ENCODE measurements around the gene ALDH1A2.
"Not testable (repeated sequence)": the region's sequence is repeated elsewhere in the genome, so short reads cannot be mapped to it uniquely, and the experiment has no call there.

Gene ALDH1A2

DNA sequence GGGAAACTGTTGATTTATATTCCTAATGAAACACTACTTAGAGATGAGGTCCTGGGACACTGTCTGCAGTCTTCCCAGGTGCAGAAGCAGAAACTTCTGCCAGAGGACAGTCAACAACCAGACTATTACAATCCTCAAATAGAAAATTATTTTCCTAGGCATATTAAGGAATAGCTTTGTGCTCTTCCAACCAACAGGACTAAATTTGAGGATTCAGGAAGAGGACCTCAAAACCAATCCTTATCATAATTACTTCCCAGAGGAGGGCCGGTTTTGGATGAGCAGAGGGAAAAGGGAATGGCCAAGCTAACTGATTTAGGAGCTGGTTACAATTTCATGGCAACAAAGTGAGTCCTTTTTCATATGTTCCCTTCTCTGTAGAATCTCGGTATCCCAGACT is 21.0 kb downstream of the ALDH1A2 start:
- H3K36me3 ChIP-seq (ENCODE audit: control insufficient read depth, insufficient read depth, low read length) = no peaks in the 10 kb centered on the region
- peaks cover 9% of the 10 kb centered on the region for H3K27me3 ChIP-seq (ENCODE audit: control insufficient read depth, insufficient read depth, low read length, poor library complexity, severe bottlenecking)
- H3K4me3 ChIP-seq (ENCODE audit: insufficient read depth, low read depth, low read length) = no peak overlapping the region
- H3K27ac ChIP-seq (ENCODE audit: insufficient read depth, low read depth, low read length, poor library complexity, severe bottlenecking) = no peak overlapping the region
- H3K4me1 ChIP-seq (ENCODE audit: control insufficient read depth, insufficient read depth, low read length) = no peaks in the 10 kb centered on the region
- 89 to 94% methylated on average over 2 of the region's 2 CpGs for WGBS, 2 experiments
- H3K9me3 ChIP-seq (ENCODE audit: control insufficient read depth, low read length) = no peaks in the 10 kb centered on the region

- Histone ChIP-seq H3K36me3 (ENCODE audit: control insufficient read depth, insufficient read depth, low read length) (no peaks in the 10 kb centered on the region), H3K27ac (ENCODE audit: insufficient read depth, low read depth, low read length, poor library complexity, severe bottlenecking) (no peak overlapping the region), H3K27me3 (ENCODE audit: control insufficient read depth, insufficient read depth, low read length, poor library complexity, severe bottlenecking) (peaks cover 2% of the 10 kb centered on the region), H3K4me3 (ENCODE audit: insufficient read depth, low read depth, low read length) (no peak overlapping the region), H3K4me1 (ENCODE audit: control insufficient read depth, insufficient read depth, low read length) (no peaks in the 10 kb centered on the region), H3K9me3 (ENCODE audit: control insufficient read depth, low read length) (no peaks in the 10 kb centered on the region)
- WGBS, 2 experiments = 53 to 61% methylated on average over 4 to 5 of the region's 5 CpGs
These were observed 22.2 kb downstream of the ALDH1A2 start for GRCh38 chr15:58043192-58043903.

DNA sequence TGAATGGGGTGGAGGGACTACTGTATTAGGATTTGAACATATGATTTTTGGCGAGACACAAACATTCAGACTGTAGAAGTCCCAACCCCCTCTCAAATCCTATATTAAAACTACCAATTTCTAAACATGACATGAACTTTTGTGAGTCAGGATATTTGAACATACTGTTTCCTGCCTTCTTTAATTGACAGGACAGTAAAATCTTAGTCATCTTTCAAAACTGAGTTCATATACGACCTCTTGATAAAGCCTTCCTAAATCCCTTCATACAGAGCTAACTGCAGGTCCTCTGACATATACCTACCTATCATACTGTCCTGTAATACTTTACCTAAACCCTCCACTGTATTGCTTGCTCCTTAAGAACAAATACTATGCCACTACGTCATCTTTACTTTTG is 23.5 kb downstream of the ALDH1A2 start:
- H3K36me3 ChIP-seq (ENCODE audit: control insufficient read depth, insufficient read depth, low read length) = no peaks in the 10 kb centered on the region
- H3K9me3 ChIP-seq (ENCODE audit: control insufficient read depth, low read length) = no peaks in the 10 kb centered on the region
- H3K27ac ChIP-seq (ENCODE audit: insufficient read depth, low read depth, low read length, poor library complexity, severe bottlenecking) = no peak overlapping the region
- H3K4me1 ChIP-seq (ENCODE audit: control insufficient read depth, insufficient read depth, low read length) = no peaks in the 10 kb centered on the region
- 56 to 80% methylated on average over 2 to 3 of the region's 3 CpGs for WGBS, 2 experiments
- H3K4me3 ChIP-seq (ENCODE audit: insufficient read depth, low read depth, low read length) = no peak overlapping the region
- H3K27me3 ChIP-seq (ENCODE audit: control insufficient read depth, insufficient read depth, low read length, poor library complexity, severe bottlenecking) = no peaks in the 10 kb centered on the region

- H3K27me3 ChIP-seq (ENCODE audit: control insufficient read depth, insufficient read depth, low read length, poor library complexity, severe bottlenecking) = no peaks in the 10 kb centered on the region
- H3K36me3 ChIP-seq (ENCODE audit: control insufficient read depth, insufficient read depth, low read length) = no peaks in the 10 kb centered on the region
- no peaks in the 10 kb centered on the region for H3K9me3 ChIP-seq (ENCODE audit: control insufficient read depth, low read length)
- WGBS, 2 experiments = 84 to 93% methylated on average over 6 of the region's 6 CpGs
- no peak overlapping the region for H3K4me3 ChIP-seq (ENCODE audit: insufficient read depth, low read depth, low read length)
- no peak overlapping the region for H3K27ac ChIP-seq (ENCODE audit: insufficient read depth, low read depth, low read length, poor library complexity, severe bottlenecking)
- H3K4me1 ChIP-seq (ENCODE audit: control insufficient read depth, insufficient read depth, low read length) = no peaks in the 10 kb centered on the region
These were observed 25.4 kb downstream of the ALDH1A2 start for GRCh38 chr15:58040150-58040549.

GRCh38 chr15:58039079-58040035 is 26.2 kb downstream of the ALDH1A2 start:
- 88 to 96% methylated on average over 4 to 5 of the region's 6 CpGs for WGBS, 2 experiments
- no peak overlapping the region for H3K4me3 ChIP-seq (ENCODE audit: insufficient read depth, low read depth, low read length)
- no peaks in the 10 kb centered on the region for H3K4me1 ChIP-seq (ENCODE audit: control insufficient read depth, insufficient read depth, low read length)
- H3K36me3 ChIP-seq (ENCODE audit: control insufficient read depth, insufficient read depth, low read length) = no peaks in the 10 kb centered on the region
- no peak overlapping the region for H3K27ac ChIP-seq (ENCODE audit: insufficient read depth, low read depth, low read length, poor library complexity, severe bottlenecking)
- no peaks in the 10 kb centered on the region for H3K9me3 ChIP-seq (ENCODE audit: control insufficient read depth, low read length)
- H3K27me3 ChIP-seq (ENCODE audit: control insufficient read depth, insufficient read depth, low read length, poor library complexity, severe bottlenecking) = no peaks in the 10 kb centered on the region

GRCh38 chr15:58038426-58039078 is 27.0 kb downstream of the ALDH1A2 start:
- Histone ChIP-seq H3K36me3 (ENCODE audit: control insufficient read depth, insufficient read depth, low read length) (no peaks in the 10 kb centered on the region), H3K27ac (ENCODE audit: insufficient read depth, low read depth, low read length, poor library complexity, severe bottlenecking) (no peak overlapping the region), H3K4me1 (ENCODE audit: control insufficient read depth, insufficient read depth, low read length) (no peaks in the 10 kb centered on the region), H3K9me3 (ENCODE audit: control insufficient read depth, low read length) (no peaks in the 10 kb centered on the region), H3K27me3 (ENCODE audit: control insufficient read depth, insufficient read depth, low read length, poor library complexity, severe bottlenecking) (no peaks in the 10 kb centered on the region), H3K4me3 (ENCODE audit: insufficient read depth, low read depth, low read length) (no peak overlapping the region)
- WGBS, 2 experiments = 77 to 84% methylated on average over 2 of the region's 2 CpGs

DNA sequence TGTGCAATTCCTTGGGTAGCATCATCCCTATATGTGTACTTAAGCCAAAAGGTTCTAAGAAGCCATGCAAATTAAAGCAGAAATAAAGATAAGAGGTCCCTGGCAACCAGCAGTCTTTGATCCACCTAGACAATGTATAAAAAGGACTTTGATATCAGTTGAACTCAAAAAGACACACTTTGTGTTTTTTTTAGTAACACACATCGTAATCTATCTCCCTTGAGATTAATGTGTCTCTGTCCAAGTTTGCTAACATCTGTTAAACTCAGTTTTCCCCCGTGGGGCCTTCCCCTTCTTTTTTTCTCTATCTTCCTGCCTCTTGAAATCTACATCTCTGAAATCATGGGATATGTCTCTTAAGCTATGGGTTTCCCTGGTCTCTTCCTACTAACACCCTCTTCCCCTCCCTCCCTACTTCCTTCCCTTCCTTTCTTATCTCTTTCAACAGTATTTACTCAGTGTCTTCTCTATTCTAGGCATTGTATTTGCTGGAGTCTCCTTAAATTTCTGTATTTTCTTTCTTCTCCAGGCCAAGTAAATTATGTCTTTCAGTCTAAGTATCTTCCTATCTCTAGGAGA is 27.7 kb downstream of the ALDH1A2 start:
- Histone ChIP-seq H3K4me1 (ENCODE audit: control insufficient read depth, insufficient read depth, low read length) (no peaks in the 10 kb centered on the region), H3K27ac (ENCODE audit: insufficient read depth, low read depth, low read length, poor library complexity, severe bottlenecking) (no peak overlapping the region), H3K4me3 (ENCODE audit: insufficient read depth, low read depth, low read length) (no peak overlapping the region), H3K36me3 (ENCODE audit: control insufficient read depth, insufficient read depth, low read length) (no peaks in the 10 kb centered on the region), H3K9me3 (ENCODE audit: control insufficient read depth, low read length) (no peaks in the 10 kb centered on the region), H3K27me3 (ENCODE audit: control insufficient read depth, insufficient read depth, low read length, poor library complexity, severe bottlenecking) (no peaks in the 10 kb centered on the region)
- WGBS, 2 experiments = 80 to 88% methylated on average over 2 of the region's 2 CpGs

DNA sequence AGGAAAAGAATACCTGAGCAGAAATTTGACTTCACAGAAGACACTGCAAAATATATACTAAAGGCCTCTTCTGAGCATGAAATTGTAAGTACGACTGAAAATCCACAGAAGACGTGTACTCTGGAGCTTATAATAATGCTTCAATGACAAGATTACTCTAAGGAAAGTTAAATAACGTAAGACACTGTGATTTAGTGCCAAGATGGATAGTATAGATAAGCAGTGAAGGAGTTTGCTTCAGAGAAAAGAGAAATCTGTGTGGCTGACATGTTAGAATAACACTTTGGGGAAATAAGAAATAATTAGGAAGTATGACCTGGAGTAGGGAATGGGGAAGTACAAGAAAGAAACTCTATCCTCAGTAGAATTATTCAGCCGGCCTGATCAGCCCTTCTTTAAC is 28.9 kb downstream of the ALDH1A2 start:
- no peaks in the 10 kb centered on the region for H3K4me1 ChIP-seq (ENCODE audit: control insufficient read depth, insufficient read depth, low read length)
- 92 to 93% methylated on average over 4 of the region's 4 CpGs for WGBS, 2 experiments
- H3K9me3 ChIP-seq (ENCODE audit: control insufficient read depth, low read length) = no peaks in the 10 kb centered on the region
- H3K36me3 ChIP-seq (ENCODE audit: control insufficient read depth, insufficient read depth, low read length) = no peaks in the 10 kb centered on the region
- no peak overlapping the region for H3K27ac ChIP-seq (ENCODE audit: insufficient read depth, low read depth, low read length, poor library complexity, severe bottlenecking)
- H3K27me3 ChIP-seq (ENCODE audit: control insufficient read depth, insufficient read depth, low read length, poor library complexity, severe bottlenecking) = no peaks in the 10 kb centered on the region
- no peak overlapping the region for H3K4me3 ChIP-seq (ENCODE audit: insufficient read depth, low read depth, low read length)

DNA sequence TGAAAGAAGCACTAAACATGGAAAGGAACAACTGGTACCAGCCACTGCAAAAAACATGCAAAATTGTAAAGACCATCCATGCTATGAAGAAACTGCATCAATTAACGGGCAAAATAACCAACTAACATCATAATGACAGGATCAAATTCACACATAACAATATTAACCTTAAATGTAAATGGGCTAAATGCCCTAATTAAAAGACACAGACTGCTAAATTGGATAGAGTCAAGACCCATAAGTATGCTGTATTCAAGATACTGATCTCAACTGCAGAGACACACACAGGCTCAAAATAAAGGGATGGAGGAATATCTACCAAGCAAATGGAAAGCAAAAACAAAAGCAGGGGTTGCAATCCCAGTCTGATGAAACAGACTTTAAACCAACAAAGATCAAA is 37.1 kb downstream of the ALDH1A2 start:
- H3K9me3 ChIP-seq (ENCODE audit: control insufficient read depth, low read length); H3K27me3 ChIP-seq (ENCODE audit: control insufficient read depth, insufficient read depth, low read length, poor library complexity, severe bottlenecking); H3K4me1 ChIP-seq (ENCODE audit: control insufficient read depth, insufficient read depth, low read length); H3K27ac ChIP-seq (ENCODE audit: insufficient read depth, low read depth, low read length, poor library complexity, severe bottlenecking); H3K36me3 ChIP-seq (ENCODE audit: control insufficient read depth, insufficient read depth, low read length); H3K4me3 ChIP-seq (ENCODE audit: insufficient read depth, low read depth, low read length): not testable (repeated sequence)
- 83 to 100% methylated on average over 1 of the region's 1 CpG for WGBS, 2 experiments

GRCh38 chr15:58026552-58026951 is 39.0 kb downstream of the ALDH1A2 start:
- H3K4me1 ChIP-seq (ENCODE audit: control insufficient read depth, insufficient read depth, low read length) = no peaks in the 10 kb centered on the region

More at GRCh38 chr15:58026552-58026951, 39.0 kb downstream of the ALDH1A2 start:
- no peak overlapping the region for H3K27ac ChIP-seq (ENCODE audit: insufficient read depth, low read depth, low read length, poor library complexity, severe bottlenecking)
- H3K27me3 ChIP-seq (ENCODE audit: control insufficient read depth, insufficient read depth, low read length, poor library complexity, severe bottlenecking) = no peaks in the 10 kb centered on the region
- no peaks in the 10 kb centered on the region for H3K36me3 ChIP-seq (ENCODE audit: control insufficient read depth, insufficient read depth, low read length)
- no peaks in the 10 kb centered on the region for H3K9me3 ChIP-seq (ENCODE audit: control insufficient read depth, low read length)
- 94% methylated on average over 7 of the region's 7 CpGs for WGBS, 2 experiments
- H3K4me3 ChIP-seq (ENCODE audit: insufficient read depth, low read depth, low read length) = no peak overlapping the region
